ENCODE data around the gene PHACTR3.

PHACTR3 gene

GRCh38 chr20:59751075-59751711 is 146.9 kb downstream of the PHACTR3 start:
- H3K27ac ChIP-seq = no peak overlapping the region
- TF ChIP-seq ZFX (IDR thresholded peaks at IDR 0.05; ENCODE audit: borderline replicate concordance) (no peak), CTCF (IDR thresholded peaks at IDR 0.05) (peak; percentile 88)

- H3K27ac ChIP-seq = no peak overlapping the region
- no peak for TF ChIP-seq ZFX (IDR thresholded peaks at IDR 0.05; ENCODE audit: borderline replicate concordance)
- no peak for TF ChIP-seq CTCF (IDR thresholded peaks at IDR 0.05)
These were observed 147.8 kb downstream of the PHACTR3 start for GRCh38 chr20:59752101-59752586.

GRCh38 chr20:59752704-59753460 is 148.5 kb downstream of the PHACTR3 start:
- TF ChIP-seq CTCF (IDR thresholded peaks at IDR 0.05) (no peak), ZFX (IDR thresholded peaks at IDR 0.05; ENCODE audit: borderline replicate concordance) (no peak)
- no peak overlapping the region for H3K27ac ChIP-seq

- H3K27ac ChIP-seq = no peak overlapping the region
These were observed 149.5 kb downstream of the PHACTR3 start for GRCh38 chr20:59753836-59754235.

GRCh38 chr20:59754551-59754950 is 150.2 kb downstream of the PHACTR3 start:
- TF ChIP-seq CTCF (IDR thresholded peaks at IDR 0.05) (no peak), ZFX (IDR thresholded peaks at IDR 0.05; ENCODE audit: borderline replicate concordance) (no peak)
- H3K27ac ChIP-seq = no peak overlapping the region

More at GRCh38 chr20:59753836-59754235, 149.5 kb downstream of the PHACTR3 start:
- TF ChIP-seq CTCF (IDR thresholded peaks at IDR 0.05) (no peak), ZFX (IDR thresholded peaks at IDR 0.05; ENCODE audit: borderline replicate concordance) (no peak)

- TF ChIP-seq ZFX (IDR thresholded peaks at IDR 0.05; ENCODE audit: borderline replicate concordance) = no peak
- TF ChIP-seq CTCF (IDR thresholded peaks at IDR 0.05) = no peak
- no peak overlapping the region for H3K27ac ChIP-seq
These were observed 151.9 kb downstream of the PHACTR3 start for GRCh38 chr20:59756241-59756640.

GRCh38 chr20:59764037-59764436 is 159.7 kb downstream of the PHACTR3 start:
- no peak overlapping the region for H3K27ac ChIP-seq
- TF ChIP-seq ZFX (IDR thresholded peaks at IDR 0.05; ENCODE audit: borderline replicate concordance) (no peak), CTCF (IDR thresholded peaks at IDR 0.05) (no peak)
